ENCODE results near the gene ANO8. TPM values are rescaled to one million over a fixed set of nuclear protein-coding genes. Genes with fewer than 3 reads are reported as not detected.

ANO8 gene
- total and polyA plus RNA-seq, 2 of the 8 experiments (the other 6 are each of a cell fraction or from before 2014, with no cell fraction given): 9.5 to 20.7 TPM

- CTCF ChIA-PET (ENCODE audit: partially characterized antibody): interaction anchor here (0.7 to 2.5 kb wide), 7 partner anchors 11 to 93 kb away, joined by 3 to 29 read pairs (median 6); partner anchors contain the start of genes ABHD8, ANKLE1, DDA1 and MRPL34
- Histone ChIP-seq H3K36me3 (ENCODE audit: control insufficient read depth in 2 of 4, insufficient read depth in 4 of 4, low read length in 3 of 4) (peaks cover 0 to 13% (median 6%) of the 10 kb centered on the region in 4 experiments; a peak in 4 of 8 replicates), H3K23me2 (ENCODE audit: low read depth, low read length) (peaks cover 5% of the 10 kb centered on the region; the same call in 1 of the 2 replicates), H3K9me3 (ENCODE audit: insufficient read depth in 2 of 2, low read depth in 1 of 2, low read length in 1 of 2) (peaks cover 0 to 3% of the 10 kb centered on the region in 2 experiments; a peak in 1 of 4 replicates), H2BK20ac (ENCODE audit: low read length) (no peak overlapping the region), H3K4ac (replicated peaks; ENCODE audit: insufficient read length, low read depth, low read length) (no peak overlapping the region), H2BK15ac (ENCODE audit: low read length) (no peak overlapping the region), H4K20me1 (replicated peaks in 1 of 2; ENCODE audit: control insufficient read depth in 1 of 2, insufficient read depth in 2 of 2, low read length in 2 of 2) (peaks cover 0 to 8% of the 10 kb centered on the region in 2 experiments), H3K4me2 (ENCODE audit: insufficient read depth in 1 of 2, low read depth in 2 of 2, low read length in 2 of 2) (peak overlapping the region; percentile 37 to 49), H3K27me3 (replicated peaks in 1 of 4; ENCODE audit: control insufficient read depth in 3 of 4, extremely low read depth in 1 of 4, insufficient read depth in 3 of 4, low read length in 3 of 4) (no peaks in the 10 kb centered on the region), H2BK120ac (replicated peaks; ENCODE audit: low read depth, low read length) (no peak overlapping the region), H3K4me1 (replicated peaks in 1 of 4; ENCODE audit: control insufficient read depth in 3 of 4, insufficient read depth in 4 of 4, low read length in 3 of 4) (peaks cover 0 to 5% (median 4%) of the 10 kb centered on the region in 4 experiments; a peak in 5 of 7 replicates), H2AFZ (ENCODE audit: low read length) (no peak overlapping the region), H4K5ac (ENCODE audit: insufficient read length, low read depth, low read length) (no peak overlapping the region), H4K91ac (replicated peaks; ENCODE audit: insufficient read length, low read length) (no peak overlapping the region), H3K9ac (replicated peaks in 1 of 4; ENCODE audit: extremely low read depth in 1 of 4, low read depth in 3 of 4, low read length in 3 of 4) (no peak overlapping the region), H3K27ac (ENCODE audit: low read depth, low read length) (no peak overlapping the region), H3K4me3 (ENCODE audit: extremely low read depth in 1 of 4, insufficient read depth in 2 of 4, low read depth in 3 of 4, low read length in 4 of 4) (peak overlapping the region in 1 of 4 experiments; percentile 67; a peak in 2 of 8 replicates), H3K14ac (ENCODE audit: insufficient read length) (no peak overlapping the region), H4K8ac (ENCODE audit: extremely low read depth, insufficient read depth, low read length) (no peak overlapping the region), H3K18ac (ENCODE audit: extremely low read depth, low read length) (no peak overlapping the region), H3K23ac (ENCODE audit: insufficient read length) (no peak overlapping the region), H3K79me1 (ENCODE audit: low read depth, low read length) (peaks cover 7% of the 10 kb centered on the region), H2BK5ac (ENCODE audit: low read depth, low read length) (no peak overlapping the region), H3K56ac (replicated peaks; ENCODE audit: insufficient read length, low read depth, low read length) (no peak overlapping the region), H2AK5ac (ENCODE audit: low read depth, low read length) (no peak overlapping the region), H2BK12ac (ENCODE audit: low read depth, low read length) (no peak overlapping the region), H3K79me2 (ENCODE audit: control insufficient read depth in 1 of 2, insufficient read depth in 2 of 2, low read length in 2 of 2) (peaks cover 0 to 6% of the 10 kb centered on the region in 2 experiments; a peak in 1 of 4 replicates)
- DNase-seq (ENCODE audit: low read depth in 1 of 2, low spot score in 2 of 2) (no peak), FAIRE-seq (no peak)
- 90% methylated on average over 14 of the region's 14 CpGs; no CpG with 5 or more reads in 1 of the 2 experiments for WGBS, 2 experiments (ENCODE audit: extremely low coverage in 1 of 2, insufficient coverage in 1 of 2, insufficient read length in 1 of 2, insufficient replicate concordance in 2 of 2, low coverage in 1 of 2, low lambda C conversion rate in 2 of 2, missing lambda C conversion rate in 1 of 2)
- POLR2A ChIA-PET (ENCODE audit: partially characterized antibody): interaction anchor here (0.8 to 4.8 kb wide), 11 partner anchors 12 to 100 kb away, joined by 3 to 67 read pairs (median 5); partner anchors contain the start of genes ABHD8, ANO8, BABAM1 and DDA1
- no peak for TF ChIP-seq CBX8 (IDR thresholded peaks at IDR 0.05; ENCODE audit: borderline replicate concordance, low read depth, low read length)
- TF ChIP-seq, protein P1, sequence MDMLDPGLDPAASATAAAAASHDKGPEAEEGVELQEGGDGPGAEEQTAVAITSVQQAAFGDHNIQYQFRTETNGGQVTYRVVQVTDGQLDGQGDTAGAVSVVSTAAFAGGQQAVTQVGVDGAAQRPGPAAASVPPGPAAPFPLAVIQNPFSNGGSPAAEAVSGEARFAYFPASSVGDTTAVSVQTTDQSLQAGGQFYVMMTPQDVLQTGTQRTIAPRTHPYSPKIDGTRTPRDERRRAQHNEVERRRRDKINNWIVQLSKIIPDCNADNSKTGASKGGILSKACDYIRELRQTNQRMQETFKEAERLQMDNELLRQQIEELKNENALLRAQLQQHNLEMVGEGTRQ (IDR thresholded peaks at IDR 0.05; ENCODE audit: low read length): no peak
- no peak for TF ChIP-seq RAD21 (IDR thresholded peaks at IDR 0.05 in 1 of 2, conservative IDR thresholded peaks at IDR 0.05 in 1 of 2; ENCODE audit: low read depth in 2 of 2, low read length in 2 of 2)
- no peak for TF ChIP-seq NRF1 (IDR thresholded peaks at IDR 0.05; ENCODE audit: low read depth, low read length)
- no peak for TF ChIP-seq EZH2 (IDR thresholded peaks at IDR 0.05; ENCODE audit: low read depth, low read length, severe bottlenecking)
- TF ChIP-seq POU5F1 (IDR thresholded peaks at IDR 0.05; ENCODE audit: low read depth, low read length): no peak
- no peak for TF ChIP-seq KDM1A (IDR thresholded peaks at IDR 0.05; ENCODE audit: borderline replicate concordance, low read length)
- TF ChIP-seq TBP (IDR thresholded peaks at IDR 0.05; ENCODE audit: low read depth, low read length): no peak
- TF ChIP-seq TAF7 (optimal IDR thresholded peaks at IDR 0.05; ENCODE audit: borderline replicate concordance, low read depth, low read length): no peak
- TF ChIP-seq KDM5A (IDR thresholded peaks at IDR 0.05; ENCODE audit: low read length): no peak
- TF ChIP-seq MAX (IDR thresholded peaks at IDR 0.05): no peak
- no peak for TF ChIP-seq JUN (IDR thresholded peaks at IDR 0.05; ENCODE audit: low read depth, low read length)
These were observed 41.0 kb downstream of the ANO8 start for GRCh38 chr19:17293605-17294004.

Data from H1 (cell line).